GM23248 (cell line): ENCODE data around the gene CTNND2. TPM values are rescaled to one million over a fixed set of nuclear protein-coding genes. Genes with fewer than 3 reads are reported as not detected.

Experiments
- DNase-seq: peaks from one replicate; pipeline ENCODE4 v3.0.0-alpha.2; 2015
- H2AFZ ChIP-seq: fragments of 200-600 bp; sonication (generic); 2 replicates; pipeline ENCODE4 v1.6.1; 2016; ENCODE audit warnings: antibody characterized with exemption
- H3F3A ChIP-seq: fragments of 200-600 bp; sonication (generic); 2 replicates; pipeline ENCODE4 v1.6.1; 2016; ENCODE audit warnings: mild to moderate bottlenecking, antibody characterized with exemption, mixed run types; ENCODE audit not compliant: insufficient read depth
- H3K27ac ChIP-seq: fragments of 200-600 bp; sonication (generic); 2 replicates; pipeline ENCODE4 v1.5.1; 2016; ENCODE audit warnings: mild to moderate bottlenecking
- H3K27me3 ChIP-seq: fragments of 200-600 bp; sonication (generic); replicated peaks from 2 replicates; pipeline ENCODE4 v1.6.1; 2016; ENCODE audit warnings: mild to moderate bottlenecking; ENCODE audit not compliant: insufficient read depth
- H3K36me3 ChIP-seq: fragments of 200-600 bp; sonication (generic); 2 replicates; pipeline ENCODE4 v1.6.1; 2016; ENCODE audit warnings: low read depth, mild to moderate bottlenecking
- H3K4me1 ChIP-seq: fragments of 200-600 bp; sonication (generic); 2 replicates; pipeline ENCODE4 v1.6.1; 2016; ENCODE audit warnings: mild to moderate bottlenecking; ENCODE audit not compliant: insufficient read depth
- H3K4me2 ChIP-seq: fragments of 200-600 bp; sonication (generic); one replicate; pipeline ENCODE4 v1.6.1; 2016; ENCODE audit warnings: mild to moderate bottlenecking; ENCODE audit not compliant: unreplicated experiment
- H3K4me3 ChIP-seq: fragments of 200-600 bp; sonication (generic); 2 replicates; pipeline ENCODE4 v1.5.1; 2016; ENCODE audit warnings: mild to moderate bottlenecking
- H3K79me2 ChIP-seq: fragments of 200-600 bp; sonication (generic); 2 replicates; pipeline ENCODE4 v1.6.1; 2016; ENCODE audit warnings: mild to moderate bottlenecking; ENCODE audit not compliant: insufficient read depth
- H3K9ac ChIP-seq: fragments of 200-600 bp; sonication (generic); 2 replicates; pipeline ENCODE4 v1.6.1; 2016; ENCODE audit warnings: mild to moderate bottlenecking
- H3K9me2 ChIP-seq: fragments of 200-600 bp; sonication (generic); 2 replicates; pipeline ENCODE4 v1.6.1; 2016; ENCODE audit warnings: mixed run types, mild to moderate bottlenecking, moderate library complexity; ENCODE audit not compliant: insufficient read depth
- H3K9me3 ChIP-seq: fragments of 200-600 bp; sonication (generic); one replicate; pipeline ENCODE4 v1.6.1; 2017; ENCODE audit warnings: low read depth
- H4K20me1 ChIP-seq: fragments of 200-600 bp; sonication (generic); 2 replicates; pipeline ENCODE4 v1.6.0; 2016; ENCODE audit not compliant: insufficient read depth
- EZH2 ChIP-seq: fragments of 200-600 bp; sonication (generic); IDR thresholded peaks from 2 replicates; pipeline ENCODE4 v1.6.1; 2018; ENCODE audit warnings: antibody characterized with exemption, mild to moderate bottlenecking; ENCODE audit not compliant: insufficient read depth, poor library complexity, severe bottlenecking
- EZH2phosphoT487 ChIP-seq: fragments of 200-600 bp; sonication (generic); IDR thresholded peaks from 2 replicates; pipeline ENCODE4 v1.6.1; 2018; ENCODE audit warnings: antibody characterized with exemption, moderate library complexity, mild to moderate bottlenecking, low read depth; ENCODE audit not compliant: insufficient read depth
- WGBS, 2 experiments: methylation state at CpG; one replicate each; pipeline ENCODE4 v1.1.6; 2015 to 2017; ENCODE audit warnings: low lambda C conversion rate in 2 of 2, low coverage in 1 of 2; ENCODE audit errors: missing lambda C conversion rate in 2 of 2; 5-methylcytosine and 5-hydroxymethylcytosine counted together
- in situ Hi-C: fragments of 300-500 bp; cut with MboI; formaldehyde crosslinking; loops from 2 replicates; pipeline ENCODE4 v1.15.0; 2020
- polyA plus RNA-seq: library from polyadenylated mRNA; unstranded; fragments of >200 nt; fragmentation: Nextera tagmentation; extraction: Ambion mirVana; gene quantifications from 2 replicates; pipeline ENCODE4 v1.2.1, GENCODE V29; 2016
- total RNA-seq: library from RNA; depleted of rRNA; stranded (reverse); fragments of >200 nt; shearing (Covaris generic); gene quantifications from 2 replicates; pipeline ENCODE4 v1.2.3, GENCODE V29; 2014

The CTNND2 gene
- total and polyA plus RNA-seq, 2 experiments from 2014 or later = not detected

GRCh38 chr5:11719888-11720481, 184.3 kb downstream of the CTNND2 start:
- in situ Hi-C loops = no loop called here
- DNase-seq = peak; percentile 15
- H4K20me1 ChIP-seq = no peaks in the 10 kb centered on the region
- TF ChIP-seq EZH2phosphoT487 = no peak
- TF ChIP-seq EZH2 = no peak
- no peak overlapping the region for H3K4me2 ChIP-seq
- H3K9ac ChIP-seq = no peak overlapping the region
- H3K36me3 ChIP-seq = no peaks in the 10 kb centered on the region
- no peaks in the 10 kb centered on the region for H3K27me3 ChIP-seq
- WGBS, 2 experiments = 9 to 10% methylated on average over 5 of the region's 5 CpGs
- no peaks in the 10 kb centered on the region for H3K9me2 ChIP-seq
- no peak overlapping the region for H3K27ac ChIP-seq
- no peaks in the 10 kb centered on the region for H3K9me3 ChIP-seq
- H3K4me1 ChIP-seq = no peaks in the 10 kb centered on the region
- no peaks in the 10 kb centered on the region for H3K79me2 ChIP-seq
- H3F3A ChIP-seq = no peaks in the 10 kb centered on the region
- H2AFZ ChIP-seq = no peak overlapping the region
- H3K4me3 ChIP-seq = no peak overlapping the region

GRCh38 chr5:11715461-11716196, 188.6 kb downstream of the CTNND2 start:
- no peak overlapping the region for H2AFZ ChIP-seq
- H3K4me1 ChIP-seq = no peaks in the 10 kb centered on the region
- H3K4me3 ChIP-seq = no peak overlapping the region
- H3K4me2 ChIP-seq = no peak overlapping the region
- H3K36me3 ChIP-seq = no peaks in the 10 kb centered on the region
- no peak for TF ChIP-seq EZH2phosphoT487
- TF ChIP-seq EZH2 = no peak
- no peak for DNase-seq
- H3K27me3 ChIP-seq = no peaks in the 10 kb centered on the region
- H4K20me1 ChIP-seq = no peaks in the 10 kb centered on the region
- no peaks in the 10 kb centered on the region for H3F3A ChIP-seq
- no peak overlapping the region for H3K9ac ChIP-seq
- no peaks in the 10 kb centered on the region for H3K9me3 ChIP-seq
- in situ Hi-C loops = no loop called here
- no peak overlapping the region for H3K27ac ChIP-seq
- 45 to 47% methylated on average over 6 of the region's 6 CpGs for whole genome bisulfite sequencing, 2 experiments
- H3K79me2 ChIP-seq = no peaks in the 10 kb centered on the region
- no peaks in the 10 kb centered on the region for H3K9me2 ChIP-seq

GRCh38 chr5:11711932-11712331, 192.3 kb downstream of the CTNND2 start:
- Histone ChIP-seq H3K36me3 (no peaks in the 10 kb centered on the region), H3K27me3 (no peaks in the 10 kb centered on the region), H3K9ac (no peak overlapping the region), H3K27ac (no peak overlapping the region), H3K79me2 (no peaks in the 10 kb centered on the region), H2AFZ (no peak overlapping the region), H3K9me3 (no peaks in the 10 kb centered on the region), H3K4me1 (no peaks in the 10 kb centered on the region), H3K4me3 (no peak overlapping the region), H3K9me2 (no peaks in the 10 kb centered on the region), H3K4me2 (no peak overlapping the region), H3F3A (no peaks in the 10 kb centered on the region), H4K20me1 (no peaks in the 10 kb centered on the region)
- in situ Hi-C loops = no loop called here
- TF ChIP-seq EZH2phosphoT487 = no peak
- TF ChIP-seq EZH2 = no peak
- 33 to 44% methylated on average over 1 of the region's 1 CpG for WGBS, 2 experiments
- no peak for DNase-seq

- H3K9ac ChIP-seq = no peak overlapping the region
- in situ Hi-C loops = no loop called here
- DNase-seq = no peak
- no peak overlapping the region for H3K27ac ChIP-seq
- H2AFZ ChIP-seq = no peak overlapping the region
- H3K4me2 ChIP-seq = no peak overlapping the region
- H4K20me1 ChIP-seq = no peaks in the 10 kb centered on the region
- no peaks in the 10 kb centered on the region for H3K9me2 ChIP-seq
- no peaks in the 10 kb centered on the region for H3K9me3 ChIP-seq
- 8 to 19% methylated on average over 4 of the region's 4 CpGs for WGBS, 2 experiments
- no peaks in the 10 kb centered on the region for H3K4me1 ChIP-seq
- H3K27me3 ChIP-seq = no peaks in the 10 kb centered on the region
- H3K4me3 ChIP-seq = no peak overlapping the region
- H3K36me3 ChIP-seq = no peaks in the 10 kb centered on the region
- H3K79me2 ChIP-seq = no peaks in the 10 kb centered on the region
- TF ChIP-seq EZH2 (no peak), EZH2phosphoT487 (no peak)
- no peaks in the 10 kb centered on the region for H3F3A ChIP-seq
These were observed 195.2 kb downstream of the CTNND2 start for GRCh38 chr5:11709021-11709420.
